Stimulated activated naive CD8-positive, alpha-beta T cell treated with anti-CD3 and anti-CD28 coated beads, Interleukin-15, Interleukin-2, amounts not matched to agents 100 U/mL and 50 U/mL, for 24 hours (primary cell): ENCODE data around the gene VARS2.

Experiments used
- ATAC-seq: fragments of 150-1000 bp; cut with Tn5 transposase; one replicate; pipeline ENCODE4 v1.10.0; 2021
- DNase-seq: peaks from one replicate; pipeline ENCODE4 v3.0.0; 2021

The VARS2 gene

DNA sequence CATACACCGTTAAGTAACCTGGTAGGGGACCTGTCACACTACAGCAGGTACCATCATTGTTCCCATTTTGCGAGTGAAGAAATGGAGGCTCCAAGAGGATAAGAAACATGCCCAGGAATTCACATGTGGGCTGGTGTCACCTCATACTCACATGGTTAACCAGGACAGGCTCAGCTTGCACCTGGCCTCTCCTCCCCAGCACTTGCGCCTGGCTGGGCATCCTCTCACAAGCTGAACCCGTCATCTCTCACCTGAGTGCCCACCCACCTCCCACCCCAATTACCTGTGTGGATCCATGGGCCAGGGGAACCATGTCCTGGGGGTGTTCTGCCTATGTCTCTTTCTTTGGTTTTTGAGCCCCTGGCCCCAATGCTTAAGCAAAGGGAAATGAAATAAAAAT is 16.5 kb downstream of the VARS2 start:
- ATAC-seq (no peak), DNase-seq (no peak)

- no peak for DNase-seq
- ATAC-seq = no peak
Measured at GRCh38 chr6:30931272-30931671, 17.2 kb downstream of the VARS2 start.

DNA sequence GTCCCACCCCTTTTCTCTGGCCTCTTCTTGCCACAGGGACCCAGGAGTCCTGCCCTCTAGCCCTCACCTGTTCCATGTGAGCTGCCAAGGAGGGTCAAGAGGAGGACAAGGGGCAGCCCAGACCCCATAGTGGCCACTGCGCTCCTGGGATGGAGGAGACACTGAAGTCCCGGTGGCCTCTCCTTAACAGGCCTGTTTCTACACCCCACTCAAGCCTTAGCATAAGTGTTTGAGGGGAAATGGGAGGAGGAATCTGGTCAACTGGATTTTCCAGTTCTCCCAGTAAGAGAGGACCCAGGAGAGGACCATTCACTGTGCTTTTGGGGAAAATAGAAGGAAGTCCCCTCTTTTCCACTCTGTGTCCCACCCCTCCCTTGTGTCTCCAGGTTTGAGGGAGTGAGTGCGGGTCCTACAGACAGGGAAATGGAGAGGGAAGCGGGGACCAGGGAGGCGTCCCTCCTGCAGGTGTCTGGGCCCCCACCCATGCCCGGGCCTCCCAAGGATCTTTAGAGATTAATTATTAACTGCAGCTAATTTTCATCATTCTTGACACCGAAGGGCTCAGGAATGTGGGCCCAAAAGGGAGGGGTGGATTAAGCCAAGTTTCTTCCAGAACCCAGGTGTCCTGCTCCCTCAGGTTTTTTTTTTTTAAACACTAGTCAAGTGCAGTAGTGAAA is 18.1 kb downstream of the VARS2 start, which contains the start of gene SFTA2:
Gene SFTA2 (minus strand): TSS at position 202 of the 677 bp plus-strand sequence. CDS start 74 bp downstream, at position 128.
- DNase-seq = no peak
- no peak for ATAC-seq

- ATAC-seq (no peak), DNase-seq (no peak)
Measured at GRCh38 chr6:30932665-30933365, 18.8 kb downstream of the VARS2 start.

DNA sequence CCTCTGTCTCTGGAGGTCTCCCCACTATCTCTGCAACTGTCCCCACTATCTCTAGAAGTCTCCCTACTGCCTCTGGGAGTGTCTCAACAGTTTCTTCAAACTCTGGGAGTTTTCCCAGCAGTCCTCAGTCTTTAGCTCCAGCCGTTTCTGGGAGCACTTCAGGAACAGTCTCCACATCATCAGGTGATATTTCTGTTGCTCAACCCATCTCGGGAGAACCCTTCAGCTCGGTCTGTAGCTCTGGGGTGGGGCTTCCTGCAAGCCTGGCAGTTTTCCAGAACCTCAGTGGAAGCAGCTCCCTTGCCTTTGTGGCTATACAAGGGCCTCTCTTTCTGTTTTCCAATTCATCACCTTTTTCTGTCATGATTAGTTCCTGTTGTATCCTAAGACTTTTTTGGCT is 21.0 kb downstream of the VARS2 start:
- DNase-seq = no peak
- no peak for ATAC-seq

DNA sequence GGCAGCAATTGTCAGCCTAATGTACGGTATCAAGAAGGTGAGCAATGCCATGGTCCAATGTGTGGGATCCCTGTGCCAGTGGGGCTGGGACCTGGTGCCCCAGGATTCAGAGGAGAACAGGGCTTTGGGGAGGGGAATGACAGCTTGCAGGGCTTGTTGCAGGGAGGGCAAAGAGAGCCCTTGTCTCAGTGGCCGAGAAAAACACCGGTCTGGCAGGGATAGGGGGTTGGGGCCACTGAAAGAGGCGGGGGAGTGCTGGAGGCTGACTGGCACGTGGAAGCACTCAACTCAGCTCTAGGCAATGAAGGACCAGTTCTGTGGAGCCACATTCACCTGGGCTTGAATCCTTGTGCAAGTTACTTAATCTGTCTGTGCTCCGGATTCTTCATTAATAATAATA is 23.2 kb downstream of the VARS2 start:
- ATAC-seq (no peak), DNase-seq (no peak)

DNA sequence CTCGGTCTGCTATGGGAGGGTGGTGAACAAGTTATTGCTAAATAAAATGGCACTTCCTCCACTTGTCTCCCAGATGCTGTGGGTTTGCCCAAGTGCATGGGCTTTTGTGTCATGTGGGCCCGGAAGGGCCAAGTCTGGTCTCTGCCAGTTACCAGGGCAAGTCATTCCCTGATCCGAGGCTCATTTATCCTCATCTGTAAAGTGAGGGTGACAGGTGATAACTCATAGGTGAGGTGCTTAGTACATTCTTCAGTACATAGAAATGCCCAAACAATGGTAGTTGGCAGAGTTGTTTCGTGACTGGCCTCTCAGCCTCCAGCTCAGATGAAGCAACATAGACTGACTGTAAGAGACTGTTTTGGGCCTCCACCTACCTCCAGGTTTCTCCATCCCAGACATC is 24.7 kb downstream of the VARS2 start:
- DNase-seq (no peak), ATAC-seq (no peak)

DNA sequence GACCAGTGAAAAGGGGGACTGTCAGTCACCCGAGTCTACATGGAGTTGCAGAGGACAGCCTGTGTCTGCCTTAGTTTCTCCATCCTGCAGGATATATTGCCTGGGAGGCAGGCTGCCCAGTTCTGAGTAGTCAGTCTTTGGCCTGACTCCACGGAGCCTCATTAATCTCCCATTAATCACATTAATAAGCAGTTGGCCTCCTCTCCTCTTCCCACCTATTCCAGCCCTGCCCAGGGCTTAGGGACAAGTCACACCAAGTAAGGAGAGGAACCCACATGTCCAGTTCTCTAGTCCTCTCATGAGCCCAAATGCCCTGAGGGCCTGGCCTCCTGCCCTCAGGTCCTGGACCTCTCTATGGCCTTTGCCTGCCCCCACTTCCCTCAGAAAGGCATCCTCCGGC is 25.4 kb downstream of the VARS2 start:
- DNase-seq (no peak), ATAC-seq (no peak)

GRCh38 chr6:30940361-30940986 is 26.4 kb downstream of the VARS2 start, which contains the start of gene MUCL3:
MUCL3 (plus strand) TSS chr6:30940973; CDS start chr6:30941000, 27 bp downstream.
- DNase-seq (no peak), ATAC-seq (no peak)

- ATAC-seq (no peak), DNase-seq (no peak)
Measured at GRCh38 chr6:30942338-30943060, 28.5 kb downstream of the VARS2 start.

- ATAC-seq = no peak
Measured at GRCh38 chr6:30944051-30944450, 30.0 kb downstream of the VARS2 start.

DNA sequence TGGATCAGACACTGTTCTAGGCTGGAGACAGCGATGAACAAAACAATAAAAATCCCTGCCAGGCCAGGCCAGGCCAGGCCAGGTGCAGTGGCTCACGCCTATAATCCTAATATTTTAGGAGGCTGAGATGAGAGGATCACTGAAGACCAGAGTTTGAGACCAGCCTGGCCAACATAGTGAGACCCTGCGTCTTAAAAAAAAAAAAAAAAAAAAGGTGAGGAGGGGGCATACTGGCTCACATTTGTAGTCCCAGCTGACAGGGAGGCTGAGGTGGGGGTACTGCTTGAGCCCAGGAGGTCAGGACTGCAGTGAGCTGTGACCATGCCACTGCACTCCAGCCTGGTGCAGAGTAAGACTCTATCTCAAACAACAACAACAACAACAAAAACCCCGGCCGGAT is 31.2 kb downstream of the VARS2 start:
- no peak for ATAC-seq
- no peak for DNase-seq

More at GRCh38 chr6:30944051-30944450, 30.0 kb downstream of the VARS2 start:
- no peak for DNase-seq

DNA sequence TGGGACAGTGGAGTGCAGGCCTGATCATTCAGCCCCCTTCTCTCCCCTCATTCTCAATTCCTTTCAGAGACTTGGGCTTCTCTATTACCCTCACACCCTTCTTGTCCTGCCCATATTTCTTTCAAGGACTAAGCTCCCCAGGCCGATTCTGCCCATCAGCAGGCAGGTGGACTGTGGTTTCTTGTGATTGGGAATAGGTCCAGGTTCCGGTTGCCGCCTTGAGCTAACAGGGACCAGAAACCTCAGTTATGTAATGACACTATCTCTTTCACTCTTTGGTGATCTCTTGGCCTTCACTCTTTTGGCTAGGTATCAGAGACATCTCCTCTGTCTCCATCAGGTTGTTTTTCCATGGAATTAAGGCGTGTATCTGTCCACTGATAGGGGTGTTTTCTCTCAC is 33.2 kb downstream of the VARS2 start:
- no peak for ATAC-seq
- DNase-seq = no peak

DNA sequence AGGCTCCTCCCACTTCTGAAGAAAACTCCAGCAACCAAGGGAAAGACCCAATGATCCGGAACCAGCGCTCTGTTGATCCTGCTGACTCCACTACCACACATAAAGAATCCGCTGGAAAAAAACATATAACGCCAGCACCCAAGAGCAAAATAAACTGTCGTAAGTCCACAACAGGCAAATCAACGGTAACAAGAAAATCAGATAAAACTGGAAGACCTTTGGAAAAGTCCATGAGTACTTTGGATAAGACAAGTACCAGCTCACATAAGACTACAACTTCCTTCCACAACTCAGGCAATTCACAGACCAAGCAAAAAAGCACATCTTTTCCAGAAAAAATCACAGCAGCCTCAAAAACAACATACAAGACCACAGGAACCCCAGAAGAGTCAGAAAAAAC is 34.8 kb downstream of the VARS2 start:
- DNase-seq (no peak), ATAC-seq (no peak)

DNA sequence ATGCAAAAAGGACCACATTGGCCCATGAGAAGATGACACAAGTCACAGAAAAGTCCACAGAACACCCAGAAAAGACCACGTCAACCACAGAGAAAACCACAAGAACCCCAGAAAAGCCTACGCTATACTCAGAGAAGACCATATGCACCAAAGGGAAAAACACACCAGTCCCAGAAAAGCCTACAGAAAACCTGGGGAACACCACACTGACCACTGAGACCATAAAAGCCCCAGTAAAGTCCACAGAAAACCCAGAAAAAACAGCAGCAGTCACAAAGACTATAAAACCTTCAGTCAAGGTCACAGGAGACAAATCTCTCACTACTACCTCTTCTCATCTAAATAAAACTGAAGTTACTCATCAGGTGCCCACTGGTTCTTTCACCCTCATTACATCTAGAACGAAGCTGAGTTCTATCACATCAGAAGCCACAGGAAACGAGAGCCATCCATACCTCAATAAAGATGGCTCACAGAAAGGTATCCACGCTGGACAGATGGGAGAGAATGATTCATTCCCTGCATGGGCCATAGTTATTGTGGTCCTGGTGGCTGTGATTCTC is 38.0 kb downstream of the VARS2 start:
- DNase-seq (no peak), ATAC-seq (no peak)

DNA sequence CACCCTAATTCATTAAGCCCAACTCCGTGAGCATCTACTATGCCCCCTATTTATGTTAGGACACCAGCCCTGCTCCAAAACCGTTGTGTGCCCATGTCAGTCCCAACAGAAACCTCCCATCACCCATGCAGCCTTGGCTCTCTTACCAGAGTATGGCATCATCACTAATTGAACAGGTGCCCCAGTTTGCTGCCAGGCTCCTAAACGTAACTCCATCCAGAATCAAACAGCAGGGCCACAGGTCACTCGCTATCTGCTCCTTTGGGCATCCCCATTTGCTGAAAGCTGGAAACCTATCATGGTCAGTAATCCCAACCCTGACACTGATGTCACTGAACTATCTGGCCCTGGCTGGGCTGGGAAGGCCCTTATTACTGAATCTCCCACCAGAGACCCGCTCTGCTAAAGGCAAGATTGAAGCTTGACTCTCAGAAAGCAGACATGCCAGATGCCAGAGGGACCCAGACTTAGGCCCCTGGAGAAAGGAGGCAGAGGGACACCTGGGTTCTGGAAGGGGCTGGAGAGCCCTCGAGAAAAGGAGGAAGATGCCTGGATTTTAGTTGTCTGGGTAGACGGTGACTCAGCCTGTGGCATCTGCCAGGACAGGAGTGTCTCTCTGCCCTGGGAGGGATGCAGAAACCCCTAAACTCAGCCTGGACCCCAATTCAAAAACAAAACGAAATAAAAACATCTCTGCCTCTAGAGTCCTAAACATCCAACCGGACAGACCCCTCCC is 40.8 kb downstream of the VARS2 start:
- DNase-seq (no peak), ATAC-seq (no peak)

DNA sequence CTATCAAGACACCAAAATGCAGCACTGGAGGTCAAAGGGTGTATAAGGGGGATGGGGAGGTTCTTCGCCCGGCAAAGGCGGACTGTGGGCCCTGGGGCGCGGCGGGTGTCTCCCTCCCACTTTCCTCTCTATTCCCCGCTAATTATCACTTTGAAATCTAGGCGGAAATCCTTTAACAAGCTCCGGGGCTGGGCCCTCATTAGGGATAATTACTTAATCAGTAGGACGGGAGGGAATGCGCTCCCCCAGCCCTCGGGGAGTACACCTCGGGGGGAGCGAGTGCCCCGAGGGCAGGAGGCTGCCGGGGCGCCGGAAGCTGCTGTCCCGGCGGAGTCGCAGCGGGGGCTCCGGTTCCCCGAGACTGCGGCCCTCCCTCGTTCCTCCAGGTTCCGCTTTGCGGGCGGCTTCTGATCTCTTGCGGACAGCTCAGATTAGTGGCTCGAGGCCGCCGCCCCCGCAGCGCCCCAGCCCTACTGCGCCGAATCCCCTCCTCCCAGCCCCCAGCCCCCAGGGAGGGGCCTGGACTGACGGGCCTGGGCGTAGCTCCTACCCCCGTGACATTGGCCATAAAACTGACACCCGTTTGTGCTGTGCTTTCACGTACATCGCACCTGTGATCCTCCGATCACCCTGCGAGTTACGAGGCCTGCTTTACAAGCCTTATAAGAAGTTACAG is 41.5 kb downstream of the VARS2 start:
- DNase-seq (peak; percentile 79), ATAC-seq (peak; percentile 88)

DNA sequence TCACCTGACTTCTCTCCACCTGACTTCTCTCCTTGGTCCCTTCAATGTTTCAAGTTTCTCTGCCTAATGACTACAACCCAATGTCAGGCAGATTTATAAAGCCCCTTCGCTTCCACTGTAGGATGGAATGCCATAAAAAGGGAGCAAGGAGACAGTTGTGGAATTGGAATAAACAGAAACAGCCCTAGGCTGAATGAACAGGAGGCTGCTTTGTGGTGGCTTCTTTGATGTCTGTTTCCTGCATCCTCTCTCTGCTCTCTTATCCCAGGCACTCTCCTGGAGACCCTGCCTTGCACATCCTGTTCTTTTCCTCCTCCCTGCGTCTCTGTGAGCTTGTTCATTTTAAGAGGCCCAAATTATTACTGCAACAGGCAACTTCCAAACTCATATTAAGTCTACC is 43.7 kb downstream of the VARS2 start:
- DNase-seq (no peak), ATAC-seq (no peak)

DNA sequence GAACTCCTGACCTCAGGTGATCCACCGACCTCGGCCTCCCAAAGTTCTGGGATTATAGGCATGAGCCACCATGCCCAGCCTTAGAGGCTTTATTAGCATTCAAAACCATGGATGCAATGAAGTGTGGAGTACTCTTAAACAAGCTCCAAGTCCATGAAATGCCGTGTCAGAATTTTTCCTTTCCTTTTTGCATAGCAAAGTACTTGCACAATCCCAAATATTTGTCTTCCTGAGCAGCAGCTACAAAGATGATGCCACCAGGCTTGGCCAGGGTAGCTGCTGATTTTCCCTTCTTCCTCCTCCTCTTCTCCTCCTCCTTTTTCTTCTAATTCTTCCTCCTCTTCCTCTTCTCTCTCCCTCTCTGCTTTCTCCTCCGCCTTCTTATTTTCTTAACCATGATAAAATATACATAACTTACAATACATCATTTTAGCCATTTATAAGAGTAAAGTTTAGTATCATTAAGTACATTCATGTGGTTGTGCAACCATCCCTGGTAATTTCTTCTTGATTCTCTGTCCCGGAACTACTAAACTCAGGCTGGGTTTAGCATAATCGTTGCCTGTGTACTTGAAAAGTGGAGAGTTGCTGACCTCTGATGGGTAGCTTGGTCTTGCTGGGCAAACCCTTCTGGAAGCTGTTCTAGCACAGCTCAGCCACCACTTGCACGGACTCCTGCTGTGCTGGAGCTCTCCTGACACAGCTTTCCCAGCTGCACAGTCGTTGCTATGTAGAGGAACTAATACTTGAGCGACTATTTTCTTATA is 47.1 kb downstream of the VARS2 start:
- no peak for ATAC-seq
- no peak for DNase-seq

GRCh38 chr6:30962716-30963115 is 48.7 kb downstream of the VARS2 start:
- no peak for DNase-seq
- no peak for ATAC-seq
